HCT116 (cell line): ENCODE measurements around the gene NUS1. TPM values are rescaled to one million over a fixed set of nuclear protein-coding genes. Genes with fewer than 3 reads are reported as not detected.

ENCODE experiments used
- ATAC-seq: fragments of 200-7000 bp; cut with Tn5 transposase; 2 replicates; pipeline ENCODE4 v1.9.1; 2020; ENCODE audit warnings: mild to moderate bottlenecking, moderate library complexity
- BruUV-seq: library from RNA; stranded (reverse); fragments of 400-500 nt; replicated peaks from 2 replicates; lab custom pipeline; 2021; lab: Mats Ljungman, UMichigan
- CTCF ChIA-PET: fragments of 300-600 bp; sonication (Branson Sonifier 250); formaldehyde crosslinking; loops from one replicate; lab custom pipeline; 2021; ENCODE audit warnings: antibody characterized with exemption; lab: Charles Lee
- POLR2A ChIA-PET: fragments of 300-600, 350-600 bp; sonication (Branson Sonifier 250); formaldehyde crosslinking; loops from one replicate; lab custom pipeline; 2021; ENCODE audit warnings: antibody characterized with exemption; lab: Charles Lee
- RAD21 ChIA-PET, 2 experiments: fragments of 300-600 bp; sonication (Branson Sonifier 250); formaldehyde crosslinking; loops; one replicate each; lab custom pipeline; 2023; ENCODE audit warnings: low total read pairs in 2 of 2; ENCODE audit not compliant: uncharacterized antibody in 2 of 2, unreplicated experiment in 2 of 2, low non-redundant PET in 1 of 2; lab: Charles Lee
- DNase-seq: peaks from one replicate; pipeline ENCODE4 v3.0.0-alpha.2; 2010; ENCODE audit warnings: low read depth, low spot score
- H2AFZ ChIP-seq: fragments of 200-600 bp; shearing (Covaris generic), sonication (generic); 2 replicates; pipeline ENCODE4 v1.6.1; 2017; ENCODE audit warnings: low read depth, mixed run types, mixed read lengths, antibody characterized with exemption, low read length; ENCODE audit not compliant: poor library complexity, severe bottlenecking
- H3K27ac ChIP-seq: 2 replicates; pipeline ENCODE4 v1.5.1; 2012; ENCODE audit warnings: low read depth, low read length
- H3K27me3 ChIP-seq: fragments of 200-600 bp; sonication (generic); 2 replicates; pipeline ENCODE4 v1.6.1; 2016; ENCODE audit warnings: mixed run types, low read length, mixed read lengths; ENCODE audit not compliant: insufficient read depth
- H3K36me3 ChIP-seq, 2 experiments: fragments of 200-500 bp in 1 of 2; fragments of 200-600 bp in 1 of 2; sonication (Bioruptor generic) in 1 of 2; sonication (generic) in 1 of 2; 2 replicates each; pipeline versions ENCODE4 v1.5.1 to v1.6.1; 2014 to 2016; ENCODE audit warnings: low read length in 2 of 2, inconsistent platforms in 1 of 2, mixed read lengths in 1 of 2, mixed run types in 1 of 2; ENCODE audit not compliant: insufficient read depth in 2 of 2, control insufficient read depth in 1 of 2
- H3K4me1 ChIP-seq, 2 experiments: fragments of 200-600 bp in 1 of 2; sonication (generic) in 1 of 2; 2 replicates each; pipeline versions ENCODE4 v1.5.1 to v1.6.1; 2012 to 2017; ENCODE audit warnings: low read length in 2 of 2, inconsistent platforms in 1 of 2, mild to moderate bottlenecking in 1 of 2, mixed read lengths in 1 of 2, mixed run types in 1 of 2, moderate library complexity in 1 of 2; ENCODE audit not compliant: insufficient read depth in 2 of 2, control insufficient read depth in 1 of 2
- H3K4me2 ChIP-seq: fragments of 200-600 bp; sonication (generic); 2 replicates; pipeline ENCODE4 v1.6.1; 2017; ENCODE audit warnings: mixed run types, low read length, mixed read lengths
- H3K4me3 ChIP-seq, 2 experiments: fragments of 200-600 bp in 1 of 2; sonication (generic) in 1 of 2; replicated peaks in 1 of 2; 2 replicates each; pipeline ENCODE4 v1.5.1; 2011 to 2016; ENCODE audit warnings: low read length in 2 of 2, control low read depth in 1 of 2, low read depth in 1 of 2, mild to moderate bottlenecking in 1 of 2, mixed read lengths in 1 of 2, mixed run types in 1 of 2
- H3K79me2 ChIP-seq: fragments of 200-600 bp; sonication (generic); 2 replicates; pipeline ENCODE4 v1.6.1; 2017; ENCODE audit warnings: mild to moderate bottlenecking, mixed run types, low read length, moderate library complexity, mixed read lengths; ENCODE audit not compliant: insufficient read depth
- H3K9ac ChIP-seq: fragments of 200-600 bp; sonication (generic); 2 replicates; pipeline ENCODE4 v1.6.1; 2016; ENCODE audit warnings: low read length, mixed read lengths
- H3K9me2 ChIP-seq: fragments of 200-600 bp; sonication (generic), shearing (Covaris generic); 2 replicates; pipeline ENCODE4 v1.6.1; 2017; ENCODE audit warnings: mixed run types, mild to moderate bottlenecking, moderate library complexity; ENCODE audit not compliant: insufficient read depth
- H3K9me3 ChIP-seq, 2 experiments: fragments of 200-500 bp in 1 of 2; fragments of 200-600 bp in 1 of 2; sonication (Bioruptor generic) in 1 of 2; sonication (generic) in 1 of 2; 2 replicates each; pipeline ENCODE4 v1.6.1; 2014 to 2017; ENCODE audit warnings: low read length in 2 of 2, mixed read lengths in 2 of 2, inconsistent platforms in 1 of 2, low read depth in 1 of 2, mild to moderate bottlenecking in 1 of 2, mixed run types in 1 of 2, moderate library complexity in 1 of 2; ENCODE audit not compliant: control insufficient read depth in 1 of 2, insufficient read depth in 1 of 2
- H4K20me1 ChIP-seq: fragments of 200-600 bp; sonication (generic), shearing (Covaris generic); 2 replicates; pipeline ENCODE4 v1.6.1; 2017; ENCODE audit warnings: mixed run types, mild to moderate bottlenecking, moderate library complexity; ENCODE audit not compliant: insufficient read depth
- CBX3 ChIP-seq: IDR thresholded peaks from 2 replicates; pipeline ENCODE4 v1.6.1; 2012; ENCODE audit warnings: low read depth
- CEBPB ChIP-seq: IDR thresholded peaks from 2 replicates; pipeline ENCODE4 v1.6.1; 2012; ENCODE audit warnings: low read depth
- ELF1 ChIP-seq: IDR thresholded peaks from 2 replicates; pipeline ENCODE4 v1.6.1; 2012; ENCODE audit warnings: low read depth, borderline replicate concordance
- EZH2 ChIP-seq: fragments of 200-600 bp; sonication (generic); IDR thresholded peaks from 2 replicates; pipeline ENCODE4 v1.6.1; 2017; ENCODE audit warnings: antibody characterized with exemption, mixed run types
- EZH2phosphoT487 ChIP-seq: fragments of 200-600 bp; IDR thresholded peaks from 2 replicates; pipeline ENCODE4 v1.6.1; 2018; ENCODE audit warnings: antibody characterized with exemption, borderline replicate concordance
- FOSL1 ChIP-seq: IDR thresholded peaks from 2 replicates; pipeline ENCODE4 v1.6.1; 2012; ENCODE audit warnings: low read depth
- JUND ChIP-seq: IDR thresholded peaks from 2 replicates; pipeline ENCODE4 v1.6.1; 2012
- SIN3A ChIP-seq: IDR thresholded peaks from 2 replicates; pipeline ENCODE4 v1.6.1; 2012; ENCODE audit warnings: low read depth
- TCF7L2 ChIP-seq: IDR thresholded peaks from 2 replicates; pipeline ENCODE4 v1.7.0; 2011; ENCODE audit warnings: borderline replicate concordance, inconsistent platforms; ENCODE audit not compliant: insufficient read depth, insufficient read length; ENCODE audit errors: extremely low read depth
- YY1 ChIP-seq: IDR thresholded peaks from 2 replicates; pipeline ENCODE4 v1.6.1; 2011; ENCODE audit warnings: low read length, low read depth, moderate library complexity, mild to moderate bottlenecking; ENCODE audit not compliant: insufficient replicate concordance; ENCODE audit errors: extremely low read depth
- intact Hi-C: fragments of 100-400 bp; cut with micrococcal nuclease; formaldehyde crosslinking; loops from 2 replicates; pipeline ENCODE4 v1.10.0; 2022
- total RNA-seq: library from RNA; stranded (reverse); gene quantifications from one replicate; pipeline ENCODE4 v1.2.1, GENCODE V29; 2021; ENCODE audit not compliant: unreplicated experiment
- TF ChIP-seq, protein P1 (sequence below): IDR thresholded peaks from 2 replicates; pipeline ENCODE4 v1.6.1; 2011; ENCODE audit warnings: mild to moderate bottlenecking, low read length, moderate library complexity; ENCODE audit not compliant: insufficient replicate concordance; ENCODE audit errors: extremely low read depth
- TF ChIP-seq, protein P2 (sequence below): IDR thresholded peaks from 2 replicates; pipeline ENCODE4 v1.6.1; 2012

Gene NUS1
- total RNA-seq, 1 experiment from 2014 or later = 46.2 TPM

DNA sequence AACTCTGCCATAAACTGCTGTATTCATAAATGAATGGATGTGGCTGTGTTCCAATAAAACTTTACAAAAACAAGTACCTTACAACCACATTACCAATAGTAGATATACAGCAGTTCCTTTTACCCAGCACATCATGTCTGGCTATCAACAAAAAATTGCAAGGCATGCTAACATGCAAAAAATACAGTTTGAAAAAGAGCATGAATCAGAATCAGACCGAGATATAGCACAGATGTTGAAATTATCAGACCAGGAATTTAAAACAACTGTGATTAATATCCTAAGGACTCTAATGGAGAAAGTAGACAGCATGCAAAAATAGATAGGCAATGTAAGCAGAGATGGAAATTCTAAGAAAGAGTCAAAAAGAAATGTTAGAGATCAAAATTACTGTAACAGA lies 8.4 kb upstream of the NUS1 start:
- TF ChIP-seq, protein P1, sequence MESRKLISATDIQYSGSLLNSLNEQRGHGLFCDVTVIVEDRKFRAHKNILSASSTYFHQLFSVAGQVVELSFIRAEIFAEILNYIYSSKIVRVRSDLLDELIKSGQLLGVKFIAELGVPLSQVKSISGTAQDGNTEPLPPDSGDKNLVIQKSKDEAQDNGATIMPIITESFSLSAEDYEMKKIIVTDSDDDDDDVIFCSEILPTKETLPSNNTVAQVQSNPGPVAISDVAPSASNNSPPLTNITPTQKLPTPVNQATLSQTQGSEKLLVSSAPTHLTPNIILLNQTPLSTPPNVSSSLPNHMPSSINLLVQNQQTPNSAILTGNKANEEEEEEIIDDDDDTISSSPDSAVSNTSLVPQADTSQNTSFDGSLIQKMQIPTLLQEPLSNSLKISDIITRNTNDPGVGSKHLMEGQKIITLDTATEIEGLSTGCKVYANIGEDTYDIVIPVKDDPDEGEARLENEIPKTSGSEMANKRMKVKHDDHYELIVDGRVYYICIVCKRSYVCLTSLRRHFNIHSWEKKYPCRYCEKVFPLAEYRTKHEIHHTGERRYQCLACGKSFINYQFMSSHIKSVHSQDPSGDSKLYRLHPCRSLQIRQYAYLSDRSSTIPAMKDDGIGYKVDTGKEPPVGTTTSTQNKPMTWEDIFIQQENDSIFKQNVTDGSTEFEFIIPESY = no peak
- TF ChIP-seq SIN3A = no peak
- TF ChIP-seq CEBPB = no peak
- no peak for TF ChIP-seq JUND
- no peak for TF ChIP-seq TCF7L2
- TF ChIP-seq, protein P2, sequence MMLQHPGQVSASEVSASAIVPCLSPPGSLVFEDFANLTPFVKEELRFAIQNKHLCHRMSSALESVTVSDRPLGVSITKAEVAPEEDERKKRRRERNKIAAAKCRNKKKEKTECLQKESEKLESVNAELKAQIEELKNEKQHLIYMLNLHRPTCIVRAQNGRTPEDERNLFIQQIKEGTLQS = no peak
- no peak for TF ChIP-seq ELF1
- no peak for TF ChIP-seq EZH2phosphoT487
- no peak for TF ChIP-seq CBX3
- no peak for TF ChIP-seq YY1
- TF ChIP-seq FOSL1 = no peak
- TF ChIP-seq EZH2 = no peak
- DNase-seq = no peak
- Histone ChIP-seq H4K20me1 (no peaks in the 10 kb centered on the region), H3K9ac (no peak overlapping the region), H3K9me2 (no peaks in the 10 kb centered on the region), H3K4me2 (no peak overlapping the region), H3K9me3 (no peaks in the 10 kb centered on the region), H3K27me3 (no peaks in the 10 kb centered on the region), H3K27ac (no peak overlapping the region), H3K4me3 (no peak overlapping the region), H3K36me3 (no peaks in the 10 kb centered on the region), H2AFZ (no peak overlapping the region), H3K79me2 (no peaks in the 10 kb centered on the region; the same call in 1 of the 2 replicates), H3K4me1 (no peaks in the 10 kb centered on the region)
- ATAC-seq = no peak
- RAD21 ChIA-PET = no interaction called here
- intact Hi-C loops = no loop called here
- no TSS peak for BruUV-seq
- POLR2A ChIA-PET = no interaction called here
- CTCF ChIA-PET = no interaction called here
